GM12865 (cell line): ENCODE data around the gene CYTH4.

ENCODE experiments used
- DNase-seq: peaks from one replicate; pipeline ENCODE4 v3.0.0; 2010; ENCODE audit warnings: low read depth
- H3K4me3 ChIP-seq: 2 replicates; pipeline ENCODE4 v1.5.1; 2011; ENCODE audit warnings: mild to moderate bottlenecking, low read depth, low read length, control low read depth
- TF ChIP-seq, protein P1 (sequence below): IDR thresholded peaks from 2 replicates; pipeline ENCODE4 v1.5.1; 2011; ENCODE audit warnings: low read length, control low read depth, low read depth, inconsistent platforms; ENCODE audit not compliant: insufficient read depth; ENCODE audit errors: missing control alignments

The CYTH4 gene

DNA sequence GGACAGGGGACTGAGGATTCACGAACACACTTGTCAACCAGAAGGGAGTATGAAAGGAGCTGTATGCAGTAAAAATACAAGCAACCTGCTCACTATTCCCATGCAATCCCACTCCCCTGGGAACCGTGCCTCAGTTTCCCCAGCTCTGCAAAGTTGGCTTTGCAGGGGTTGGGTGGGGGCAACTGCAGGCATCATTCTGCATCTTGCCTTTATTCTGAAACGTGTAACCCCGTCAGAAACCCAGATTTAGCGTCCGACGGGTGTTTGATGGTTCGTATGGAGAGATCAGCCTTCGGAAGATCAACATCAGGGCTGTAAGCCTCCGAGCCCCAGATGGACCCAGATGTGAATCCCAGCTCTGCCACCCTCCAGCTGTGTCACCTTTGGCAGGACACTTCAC lies 3.6 kb downstream of the CYTH4 start:
- TF ChIP-seq, protein P1, sequence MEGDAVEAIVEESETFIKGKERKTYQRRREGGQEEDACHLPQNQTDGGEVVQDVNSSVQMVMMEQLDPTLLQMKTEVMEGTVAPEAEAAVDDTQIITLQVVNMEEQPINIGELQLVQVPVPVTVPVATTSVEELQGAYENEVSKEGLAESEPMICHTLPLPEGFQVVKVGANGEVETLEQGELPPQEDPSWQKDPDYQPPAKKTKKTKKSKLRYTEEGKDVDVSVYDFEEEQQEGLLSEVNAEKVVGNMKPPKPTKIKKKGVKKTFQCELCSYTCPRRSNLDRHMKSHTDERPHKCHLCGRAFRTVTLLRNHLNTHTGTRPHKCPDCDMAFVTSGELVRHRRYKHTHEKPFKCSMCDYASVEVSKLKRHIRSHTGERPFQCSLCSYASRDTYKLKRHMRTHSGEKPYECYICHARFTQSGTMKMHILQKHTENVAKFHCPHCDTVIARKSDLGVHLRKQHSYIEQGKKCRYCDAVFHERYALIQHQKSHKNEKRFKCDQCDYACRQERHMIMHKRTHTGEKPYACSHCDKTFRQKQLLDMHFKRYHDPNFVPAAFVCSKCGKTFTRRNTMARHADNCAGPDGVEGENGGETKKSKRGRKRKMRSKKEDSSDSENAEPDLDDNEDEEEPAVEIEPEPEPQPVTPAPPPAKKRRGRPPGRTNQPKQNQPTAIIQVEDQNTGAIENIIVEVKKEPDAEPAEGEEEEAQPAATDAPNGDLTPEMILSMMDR = no peak
- no peak overlapping the region for H3K4me3 ChIP-seq
- DNase-seq = no peak

DNA sequence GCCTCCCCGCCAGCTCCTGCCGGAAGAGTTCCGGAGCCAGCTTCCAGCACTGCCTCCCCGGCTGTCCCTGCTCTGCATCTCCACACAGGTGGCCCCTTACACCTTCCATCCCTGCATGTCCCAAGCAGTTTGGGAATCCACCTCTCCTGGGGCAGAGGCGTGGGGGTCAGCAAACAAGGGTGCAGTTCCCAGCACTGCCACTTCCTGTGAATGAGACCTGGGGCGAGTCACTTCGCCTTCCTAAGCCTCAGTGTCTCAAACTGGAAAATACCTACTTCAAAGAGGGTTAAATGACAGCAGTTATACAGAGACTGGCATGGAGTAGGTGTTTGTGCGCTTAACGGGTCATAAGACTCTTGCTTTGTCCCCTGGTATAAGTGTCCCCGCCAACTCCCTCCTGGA lies 5.2 kb downstream of the CYTH4 start:
- no peak for DNase-seq
- TF ChIP-seq, protein P1 = no peak
- H3K4me3 ChIP-seq = no peak overlapping the region

DNA sequence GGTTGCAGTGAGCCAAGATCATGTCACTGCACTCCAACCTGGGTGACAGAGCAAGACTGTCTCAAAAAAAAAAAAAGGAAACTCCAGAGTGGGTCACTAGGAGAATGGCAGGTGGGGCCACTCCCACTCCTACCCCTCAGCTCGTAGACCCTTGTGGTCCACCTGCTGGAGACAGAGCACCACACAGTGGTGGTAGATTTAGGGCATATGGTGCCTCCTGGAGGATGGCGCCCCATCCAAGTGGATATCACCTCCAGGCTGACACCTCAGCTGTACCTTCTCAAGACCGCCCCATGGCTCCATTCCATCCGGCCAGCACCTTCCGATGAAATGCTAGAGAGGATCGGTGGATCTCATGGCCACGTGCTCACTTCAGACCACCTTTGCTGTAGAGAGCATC lies 6.2 kb downstream of the CYTH4 start:
- no peak overlapping the region for H3K4me3 ChIP-seq
- TF ChIP-seq, protein P1 = no peak
- DNase-seq = no peak

DNA sequence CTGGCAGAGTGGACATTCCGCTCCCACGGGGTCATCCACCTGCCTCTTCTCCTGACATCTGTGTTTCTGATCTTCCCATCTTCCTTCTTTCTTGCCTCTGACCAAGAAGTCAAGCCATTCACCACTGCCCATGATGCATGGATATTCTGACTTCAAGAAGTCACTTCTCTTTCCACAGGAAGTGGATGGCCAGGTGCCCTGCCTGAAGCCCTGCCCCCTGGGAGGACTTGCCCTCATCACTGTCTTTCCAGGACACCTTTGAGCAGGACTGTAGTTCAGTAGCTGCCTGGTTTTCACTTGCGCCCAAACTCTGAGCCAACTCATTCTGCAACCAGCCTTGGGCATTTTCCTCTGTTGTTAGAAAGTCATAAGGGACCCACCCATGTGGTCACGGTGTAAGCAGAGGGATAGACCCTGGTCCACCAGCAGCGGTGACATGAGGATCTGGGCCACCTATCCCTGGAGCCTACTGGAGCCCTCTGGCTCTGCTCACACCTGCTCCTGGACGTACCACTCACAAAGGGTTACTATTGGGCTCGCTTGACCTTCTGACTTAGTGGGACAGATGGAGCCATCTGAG lies 6.9 kb downstream of the CYTH4 start:
- no peak overlapping the region for H3K4me3 ChIP-seq
- TF ChIP-seq, protein P1 = no peak
- no peak for DNase-seq

DNA sequence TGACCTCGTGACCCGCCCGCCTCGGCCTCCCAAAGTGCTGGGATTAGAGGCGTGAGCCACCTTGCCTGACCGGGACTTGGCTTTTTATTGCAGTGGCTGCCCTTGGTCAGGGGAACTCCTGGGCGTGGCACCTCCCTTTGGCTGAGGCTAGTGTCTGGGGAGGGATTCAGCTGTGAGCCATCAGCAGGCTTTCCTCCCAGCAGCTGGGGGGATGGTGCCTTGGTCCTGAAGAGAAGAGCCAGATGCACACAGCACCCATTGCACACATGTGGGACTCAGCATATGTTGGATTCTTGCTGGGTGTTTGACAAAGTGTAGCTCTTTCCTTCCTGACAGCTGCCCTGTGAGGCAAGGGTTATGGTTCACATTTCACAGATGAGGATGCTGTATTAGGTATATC lies 8.4 kb downstream of the CYTH4 start:
- DNase-seq = no peak
- H3K4me3 ChIP-seq = no peak overlapping the region
- TF ChIP-seq, protein P1 = no peak

DNA sequence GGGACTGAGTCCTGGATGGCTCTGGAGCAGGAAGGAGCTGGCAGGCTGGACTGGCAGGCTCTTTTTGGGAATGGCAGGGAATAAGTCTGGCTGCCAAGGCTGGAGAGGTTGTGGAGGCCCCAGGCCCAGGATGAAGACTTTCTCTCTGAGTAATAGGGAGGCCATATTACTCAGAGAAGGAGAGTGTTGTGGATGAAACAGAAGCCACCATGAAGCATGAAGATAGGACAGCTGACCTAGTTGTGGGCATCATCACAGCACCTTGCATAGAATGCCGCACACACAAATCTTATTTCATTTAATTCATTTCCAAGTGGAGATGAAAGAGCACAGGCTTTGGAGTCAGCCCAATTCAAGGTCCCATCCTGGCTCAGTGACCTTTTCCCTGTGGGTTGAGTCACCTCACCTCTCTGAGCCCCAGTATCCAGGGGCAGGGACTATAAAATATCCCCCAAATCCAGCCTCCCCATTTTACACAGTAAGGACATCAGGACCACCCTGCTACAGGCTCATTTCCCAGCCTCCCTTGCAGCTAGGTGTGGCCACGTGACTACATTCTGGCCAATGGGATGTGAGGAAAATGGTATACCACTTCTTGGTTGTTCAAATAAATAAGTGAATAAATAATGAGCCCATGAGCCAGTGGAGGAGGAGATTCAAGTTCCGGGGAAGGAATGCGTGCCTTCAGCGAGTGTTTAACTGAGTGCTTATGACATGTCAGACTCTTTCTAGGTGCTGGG lies 9.4 kb downstream of the CYTH4 start:
- no peak for DNase-seq
- TF ChIP-seq, protein P1 = no peak
- H3K4me3 ChIP-seq = no peak overlapping the region

DNA sequence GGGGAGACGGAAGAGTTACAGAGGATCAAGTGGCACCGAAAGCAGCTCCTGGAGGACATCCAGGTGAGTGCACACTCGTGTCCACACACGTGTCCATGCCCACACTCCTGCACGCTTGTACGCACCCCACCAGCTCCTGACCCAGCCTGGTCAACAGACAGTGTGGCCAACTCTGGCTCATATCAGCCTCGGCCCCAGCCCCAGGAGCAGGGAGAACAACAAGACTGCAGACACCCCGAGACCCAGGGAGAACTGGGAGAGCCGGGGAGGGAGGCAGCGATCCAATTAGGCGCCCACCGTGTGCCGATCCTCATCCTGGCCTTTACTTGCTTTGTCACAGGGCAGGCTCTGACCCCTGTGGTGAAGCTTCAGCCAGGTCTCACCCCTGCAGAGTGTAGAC lies 10.3 kb downstream of the CYTH4 start:
- TF ChIP-seq, protein P1 = no peak
- no peak overlapping the region for H3K4me3 ChIP-seq
- DNase-seq = no peak
